Stimulated activated CD4-positive, alpha-beta T cell treated with anti-CD3 and anti-CD28 coated beads, Interleukin-12 subunit alpha, Interleukin-12 subunit beta, amount 100 ng/mL, for 24 hours (primary cell): ENCODE results near the gene PRUNE1.
A peak's percentile ranks its signal among the peaks of the same experiment; 100 is the strongest.

Experiments
- DNase-seq, 2 experiments: peaks; one replicate each; pipeline ENCODE4 v3.0.0-alpha.2; 2020; ENCODE audit warnings: low read depth in 2 of 2

Gene PRUNE1

DNA sequence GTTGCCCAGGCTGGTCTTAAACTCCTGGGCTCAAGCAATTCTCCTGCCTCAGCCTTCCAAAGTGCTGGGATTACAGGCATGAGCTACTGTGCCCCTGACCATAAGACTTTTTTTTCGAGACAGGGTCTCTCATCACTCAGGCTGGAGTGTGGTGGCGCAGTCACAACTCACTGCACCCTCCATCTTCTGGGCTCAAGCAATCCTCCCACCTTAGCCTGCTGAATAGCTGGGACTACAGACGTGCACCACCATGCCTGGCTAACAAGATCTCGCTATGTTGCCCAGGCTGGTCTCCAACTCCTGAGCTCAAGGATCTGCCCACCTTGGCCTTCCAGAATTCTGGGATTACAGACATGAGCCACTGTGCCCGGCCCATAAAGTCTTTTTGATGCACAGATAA is 41.2 kb downstream of the PRUNE1 start:
- no peak for DNase-seq

DNA sequence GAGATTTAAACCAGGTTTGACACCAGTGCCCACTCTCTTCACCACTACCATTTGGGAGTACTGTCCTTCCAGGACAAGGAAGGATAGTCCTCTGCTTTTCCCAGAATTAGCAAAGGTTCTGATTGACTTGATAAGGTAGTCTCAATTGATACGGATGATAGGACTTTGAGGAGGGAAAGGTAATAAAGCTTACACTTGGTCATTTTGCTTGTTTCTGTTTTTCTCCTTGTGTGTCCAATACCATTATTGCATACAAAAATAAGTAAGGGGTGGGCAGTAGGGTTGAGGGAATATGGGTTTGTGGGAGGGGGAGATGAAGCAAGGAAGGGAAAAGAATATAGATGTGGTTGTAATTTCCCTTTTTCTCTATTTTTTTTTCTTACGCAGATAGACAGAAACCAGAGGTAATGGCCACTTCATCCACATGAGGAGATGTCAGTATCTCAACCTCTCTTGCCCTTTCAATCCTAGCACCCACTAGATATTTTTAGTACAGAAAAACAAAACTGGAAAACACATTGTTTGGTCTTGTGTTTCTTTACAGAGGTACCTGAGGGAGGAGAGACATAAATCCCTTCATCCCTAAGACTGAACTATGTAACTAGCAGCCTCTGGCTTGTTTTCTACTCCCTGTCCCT is 41.9 kb downstream of the PRUNE1 start:
- DNase-seq = no peak

DNA sequence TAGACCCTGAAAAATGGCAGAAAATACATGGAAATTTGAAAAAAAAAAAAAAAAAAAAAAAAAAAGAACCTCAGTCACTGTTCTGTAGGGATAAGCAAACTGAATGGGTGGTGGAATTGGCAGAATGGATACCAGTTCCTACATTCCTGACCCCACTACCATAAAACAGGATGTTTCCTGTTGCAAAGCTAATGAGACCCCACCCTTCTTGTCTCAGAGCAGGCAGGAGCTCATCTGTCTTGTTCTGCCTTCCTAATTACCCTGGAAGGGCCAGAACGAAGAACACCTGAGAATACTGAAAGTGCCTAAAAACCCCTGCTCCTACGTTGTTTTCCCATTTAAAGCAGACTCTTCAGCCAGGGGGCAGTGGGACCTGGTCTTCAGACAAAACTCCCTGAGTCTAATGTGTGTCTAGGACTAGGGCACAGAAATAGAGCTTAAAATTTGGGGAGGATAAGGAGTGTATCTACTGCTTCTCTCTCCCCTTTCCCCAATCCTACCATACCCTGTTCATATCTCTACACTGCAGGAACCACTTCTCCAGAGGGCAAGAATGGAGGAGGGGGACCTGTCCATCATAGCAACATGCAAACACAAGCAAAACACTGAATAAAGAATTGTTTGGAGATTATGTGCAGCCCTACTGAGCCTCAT is 43.2 kb downstream of the PRUNE1 start:
- no peak for DNase-seq

DNA sequence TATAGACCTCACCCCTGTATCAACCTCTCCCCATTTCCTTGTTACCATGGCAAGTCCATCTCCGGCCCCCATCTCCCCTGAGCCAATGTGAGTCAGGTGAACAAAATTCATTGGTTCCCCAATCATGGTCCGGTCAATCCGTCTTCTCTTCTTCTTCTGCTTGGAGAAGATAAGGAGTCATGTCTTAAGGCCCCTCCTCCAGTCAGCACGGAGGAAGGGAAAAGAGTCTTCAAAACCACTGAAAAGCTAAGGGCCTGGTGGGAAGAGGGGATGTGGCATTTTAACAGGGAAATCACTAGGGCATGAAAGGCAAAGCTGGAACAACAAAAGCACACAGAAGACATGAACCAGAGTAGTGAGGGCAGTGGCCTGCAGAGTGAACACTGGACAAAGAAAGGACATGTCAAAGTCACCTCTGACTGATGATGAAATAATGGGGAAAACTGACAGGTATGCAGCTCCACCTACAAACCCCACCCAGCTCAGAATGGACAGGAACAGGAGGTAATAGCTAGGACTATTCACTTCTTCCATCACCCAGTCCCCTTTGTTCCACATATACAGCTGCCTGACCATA is 46.8 kb downstream of the PRUNE1 start:
- DNase-seq = no peak

DNA sequence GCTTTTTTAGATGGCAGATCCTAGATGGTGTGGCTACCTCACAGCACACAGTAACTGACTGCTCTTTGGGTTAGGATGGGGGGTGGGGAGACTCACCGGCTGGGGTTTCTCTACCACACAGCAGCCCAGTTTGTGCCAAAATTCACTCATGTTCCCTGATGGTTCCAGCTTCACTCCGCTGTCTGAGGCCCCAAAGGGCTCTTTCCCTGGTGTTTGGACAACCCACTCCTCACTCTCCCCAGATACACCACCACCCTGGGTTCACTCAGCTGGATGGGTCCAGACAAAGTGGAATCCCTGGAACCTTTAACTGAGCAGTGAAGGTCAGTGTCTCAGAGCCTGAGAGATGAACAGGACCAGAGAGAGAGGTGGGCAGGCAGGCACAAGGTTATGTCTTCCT is 47.3 kb downstream of the PRUNE1 start:
- DNase-seq = no peak

DNA sequence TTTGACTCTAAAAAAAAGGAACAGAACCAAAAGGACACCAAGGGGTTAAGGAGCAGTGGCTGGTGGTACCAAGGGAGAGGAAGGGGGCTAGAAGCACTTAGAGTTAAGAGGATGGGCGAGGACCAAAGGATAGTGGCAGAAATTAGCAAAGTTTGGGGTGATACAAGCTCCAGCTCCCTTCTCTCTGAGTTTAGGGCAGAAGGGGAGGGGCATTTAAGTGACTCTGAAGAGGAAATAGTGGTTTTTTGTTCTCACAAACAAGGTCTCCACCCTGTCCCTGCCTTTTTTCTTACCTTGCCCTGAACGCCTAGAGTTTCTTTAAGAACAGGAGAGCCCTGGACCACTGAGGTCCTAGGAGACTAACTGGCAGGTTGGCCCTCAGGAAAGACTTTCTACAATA is 47.9 kb downstream of the PRUNE1 start:
- DNase-seq = no peak

DNA sequence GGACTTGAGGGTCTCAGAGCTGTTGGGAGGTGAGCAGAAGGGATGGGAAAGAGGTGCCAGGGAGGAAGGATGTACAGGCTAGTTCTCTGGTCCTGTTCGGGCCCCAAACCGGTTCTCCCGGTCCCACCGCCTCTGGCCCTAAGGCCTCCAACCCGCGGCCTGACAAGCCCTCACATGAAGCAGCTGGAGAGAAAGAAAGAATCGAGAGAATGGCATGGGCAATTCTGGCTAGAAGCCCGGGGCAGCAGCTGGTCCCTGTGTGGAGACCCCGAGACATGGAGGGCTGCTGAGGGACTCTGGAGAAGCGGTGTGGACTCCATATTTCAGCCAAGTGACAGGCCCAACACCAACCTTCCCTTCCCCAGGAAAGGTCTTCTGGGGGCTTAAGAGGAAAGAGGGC is 50.4 kb downstream of the PRUNE1 start:
- no peak for DNase-seq

DNA sequence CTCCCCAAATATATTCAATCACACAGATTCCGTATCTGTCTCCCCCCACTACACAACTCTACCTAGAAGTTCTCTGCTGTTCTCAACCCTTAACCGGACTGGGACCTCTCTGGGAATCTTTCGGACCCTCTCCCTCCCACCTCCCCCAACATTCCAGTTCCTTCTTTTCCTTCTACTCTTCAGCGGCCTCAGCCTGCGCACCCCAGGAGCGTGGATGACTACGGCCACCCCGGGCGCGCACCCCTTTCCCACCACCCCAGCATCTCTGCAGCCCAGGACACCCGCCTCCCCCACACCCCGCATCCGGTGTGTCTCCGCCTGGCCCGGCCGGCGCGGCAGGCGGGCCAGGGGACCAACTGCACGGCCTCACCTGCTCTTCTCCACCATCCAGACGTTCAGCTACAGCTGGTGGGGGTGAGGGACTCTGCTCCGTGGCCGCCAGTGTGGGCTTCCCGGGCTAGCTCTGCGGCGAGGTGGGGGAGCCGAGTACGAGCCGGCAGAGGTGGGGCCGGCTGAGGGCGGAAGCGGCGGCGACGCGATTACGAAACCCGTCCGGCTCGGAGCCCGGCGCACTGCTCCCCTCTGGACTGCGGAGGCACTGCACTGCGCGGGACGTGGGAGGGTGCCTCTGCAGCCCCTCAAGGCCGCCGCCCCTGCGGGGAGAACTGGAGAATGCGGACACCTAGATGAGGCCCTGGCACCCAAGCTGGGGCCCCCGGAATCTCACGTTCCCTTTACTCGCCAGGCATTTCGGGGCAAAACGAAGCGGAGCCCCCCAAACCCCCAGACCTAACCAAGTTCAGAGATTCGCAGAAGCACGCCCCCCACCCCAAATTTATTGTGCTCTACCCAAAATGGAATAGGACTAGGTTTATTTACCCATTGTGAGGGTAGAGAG is 51.1 kb downstream of the PRUNE1 start, which contains the start of gene CDC42SE1:
Gene CDC42SE1 (minus strand): TSS at position 514 of the 898 bp plus-strand sequence. CDS start 3,892 bp downstream, outside the sequence.
- DNase-seq = peak; percentile 68 to 79

DNA sequence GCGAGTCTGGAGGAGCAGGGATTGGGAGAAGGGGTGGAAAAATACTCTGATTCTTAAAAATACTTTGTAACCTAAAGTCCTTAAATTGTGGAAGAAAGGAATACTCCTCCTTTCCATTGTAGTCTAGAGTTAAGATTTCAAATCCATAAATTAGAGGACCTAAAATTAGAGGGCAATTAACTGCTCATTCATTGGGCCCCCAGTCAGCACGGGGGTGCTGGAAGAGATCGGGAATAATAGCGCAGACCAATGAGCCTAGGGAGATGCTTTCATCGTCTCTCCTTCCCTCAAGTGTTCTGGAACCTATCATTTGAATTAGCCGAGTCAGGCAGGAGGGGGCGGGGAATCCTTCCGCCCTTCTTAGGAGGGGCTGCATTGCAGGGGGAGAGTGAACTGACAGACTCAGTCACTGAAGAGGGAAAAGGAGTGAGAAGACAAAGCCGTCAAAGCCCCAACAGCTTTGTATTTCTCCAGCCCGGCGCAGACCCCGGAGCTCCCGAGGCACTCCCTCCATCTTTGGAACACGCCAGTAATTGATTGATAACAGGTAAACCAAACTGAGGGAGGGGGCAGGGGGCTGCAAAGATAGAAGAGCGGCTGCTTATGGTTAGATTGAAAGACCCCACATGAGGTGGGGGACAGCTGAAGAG is 51.9 kb downstream of the PRUNE1 start, which contains the start of gene MLLT11:
Gene MLLT11 (plus strand): TSS at position 391 of the 650 bp plus-strand sequence. CDS start 6,828 bp downstream, outside the sequence.
- DNase-seq = no peak

DNA sequence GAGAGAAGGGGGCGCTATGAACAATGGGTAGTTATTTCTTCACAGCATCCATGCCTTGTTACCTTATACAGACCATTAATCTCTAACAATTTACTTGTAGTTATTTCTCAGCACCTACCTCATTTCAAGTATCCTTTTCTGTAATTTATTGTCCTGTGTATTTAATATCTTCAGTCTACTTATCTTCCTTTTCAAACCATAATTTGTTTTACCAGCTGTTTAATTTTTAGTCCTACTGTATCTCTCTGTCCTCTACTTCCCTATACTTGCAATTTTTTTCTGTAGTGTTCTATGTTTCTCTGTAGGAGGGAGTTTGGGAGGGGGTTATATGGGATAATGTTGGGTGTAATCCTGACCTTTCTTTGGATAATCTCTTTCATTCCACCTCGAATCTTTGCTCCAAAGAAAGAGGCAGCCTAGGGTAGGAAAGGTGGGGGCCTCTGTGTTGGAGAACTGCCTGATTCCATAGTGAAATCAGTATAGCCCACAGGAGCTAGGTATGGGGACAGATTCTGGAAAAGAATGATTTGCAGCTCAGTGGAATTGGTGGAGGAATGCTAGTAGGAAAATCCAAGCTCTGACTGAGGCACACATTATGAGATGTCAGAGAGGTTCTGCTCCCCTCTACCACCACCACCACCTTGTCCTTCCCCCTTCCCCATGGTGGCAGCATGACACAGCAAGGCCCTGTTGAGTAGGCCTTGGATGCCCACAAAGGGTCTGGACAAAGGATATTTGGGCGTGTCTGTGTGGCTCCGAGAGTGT is 52.6 kb downstream of the PRUNE1 start:
- DNase-seq = no peak

DNA sequence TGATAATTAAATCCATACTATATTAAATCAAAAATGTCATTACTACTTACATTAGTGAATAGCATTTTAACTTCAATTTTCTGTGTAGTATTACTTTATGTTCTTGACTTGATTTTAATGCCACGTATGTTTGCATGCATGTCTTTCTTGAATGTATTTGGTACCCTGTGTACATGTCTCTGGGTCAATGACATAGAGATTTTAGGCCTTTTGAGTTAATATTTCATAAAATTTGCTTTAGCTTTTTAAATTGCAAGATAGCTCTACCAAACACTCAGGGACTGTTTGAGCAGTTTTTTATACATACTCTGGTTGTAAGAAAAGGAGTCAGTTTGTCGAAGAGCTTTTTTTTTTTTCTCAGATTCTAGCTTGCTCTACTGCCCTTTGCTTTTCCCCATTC is 53.5 kb downstream of the PRUNE1 start:
- DNase-seq = no peak

DNA sequence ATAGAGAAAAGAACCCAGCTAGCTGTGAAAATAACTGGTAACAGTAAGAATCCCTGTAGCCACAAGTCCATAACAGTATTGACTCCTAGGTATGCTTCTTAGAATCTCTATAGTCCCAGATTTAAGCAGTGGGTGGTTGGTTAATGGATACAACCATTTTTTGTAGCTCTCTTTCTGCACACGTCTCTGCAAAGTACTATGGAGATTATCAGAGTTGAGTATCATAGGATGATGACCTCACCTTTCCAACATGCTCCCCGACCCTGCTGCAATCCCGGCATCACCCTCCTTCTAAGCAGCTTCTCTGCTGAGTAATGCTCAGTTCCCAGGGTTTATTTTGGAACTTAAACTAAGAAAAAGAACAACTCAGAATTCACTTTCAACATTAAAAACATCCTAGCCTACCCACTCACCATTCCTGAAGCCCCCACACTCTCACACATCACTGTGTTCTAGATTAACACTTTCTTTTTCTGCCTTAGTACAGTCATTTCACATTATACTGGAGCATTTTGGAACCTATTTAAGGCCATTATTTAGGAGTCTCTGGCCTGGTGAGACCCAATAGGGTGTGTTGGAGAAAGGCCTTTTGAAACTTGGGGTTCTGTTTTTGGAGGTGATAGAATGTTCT is 54.6 kb downstream of the PRUNE1 start:
- no peak for DNase-seq

DNA sequence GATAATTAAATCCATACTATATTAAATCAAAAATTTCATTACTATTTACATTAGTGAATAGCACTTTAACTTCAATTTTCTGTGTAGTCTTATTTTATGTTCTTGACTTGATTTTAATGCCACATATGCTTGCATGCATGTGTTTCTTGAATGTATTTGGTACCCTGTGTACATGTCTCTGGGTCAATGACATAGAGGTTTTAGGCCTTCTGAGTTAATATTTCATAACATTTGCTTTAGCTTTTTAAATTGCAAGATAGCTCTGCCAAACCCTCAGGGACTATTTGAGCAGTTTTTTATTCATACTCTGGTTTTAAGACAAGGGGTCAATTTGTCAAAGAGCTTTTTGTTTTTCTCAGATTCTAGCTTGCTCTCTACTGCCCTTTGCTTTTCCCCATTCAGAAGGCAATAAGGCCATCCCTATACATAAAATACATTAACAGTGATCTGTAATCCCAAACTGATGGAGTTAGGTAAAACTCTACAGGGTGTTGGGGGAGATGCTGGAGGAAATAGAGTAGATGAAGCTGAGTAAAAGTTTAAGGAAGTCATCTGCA is 56.9 kb downstream of the PRUNE1 start:
- no peak for DNase-seq

DNA sequence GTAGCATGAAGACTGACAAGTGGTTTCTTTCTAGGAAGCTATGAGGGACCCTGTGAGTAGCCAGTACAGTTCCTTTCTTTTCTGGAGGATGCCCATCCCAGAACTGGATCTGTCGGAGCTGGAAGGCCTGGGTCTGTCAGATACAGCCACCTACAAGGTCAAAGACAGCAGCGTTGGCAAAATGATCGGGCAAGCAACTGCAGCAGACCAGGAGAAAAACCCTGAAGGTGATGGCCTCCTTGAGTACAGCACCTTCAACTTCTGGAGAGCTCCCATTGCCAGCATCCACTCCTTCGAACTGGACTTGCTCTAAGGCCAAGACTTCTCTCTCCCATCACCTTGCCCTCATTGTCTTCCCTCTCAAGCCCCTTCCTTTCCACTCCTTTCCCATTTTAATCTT is 58.9 kb downstream of the PRUNE1 start:
- no peak for DNase-seq

DNA sequence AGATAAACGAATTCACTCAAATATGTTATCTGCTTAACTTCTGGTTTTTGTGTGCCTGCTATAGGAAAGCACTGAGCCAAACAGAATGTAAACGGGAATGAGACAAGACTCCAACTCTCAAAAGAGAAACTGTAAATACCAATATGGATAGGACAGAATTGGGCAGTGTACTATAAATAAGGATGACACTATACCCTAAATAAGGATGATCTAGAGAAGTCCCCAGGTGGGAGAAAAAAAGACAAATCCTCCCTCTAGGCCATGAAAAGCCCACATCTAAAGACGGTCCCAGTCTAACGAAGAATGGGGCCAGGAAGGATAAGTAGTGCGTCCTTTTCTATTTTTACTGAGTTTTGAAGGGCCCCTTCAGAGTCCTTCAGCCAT is 60.8 kb downstream of the PRUNE1 start:
- DNase-seq = no peak

DNA sequence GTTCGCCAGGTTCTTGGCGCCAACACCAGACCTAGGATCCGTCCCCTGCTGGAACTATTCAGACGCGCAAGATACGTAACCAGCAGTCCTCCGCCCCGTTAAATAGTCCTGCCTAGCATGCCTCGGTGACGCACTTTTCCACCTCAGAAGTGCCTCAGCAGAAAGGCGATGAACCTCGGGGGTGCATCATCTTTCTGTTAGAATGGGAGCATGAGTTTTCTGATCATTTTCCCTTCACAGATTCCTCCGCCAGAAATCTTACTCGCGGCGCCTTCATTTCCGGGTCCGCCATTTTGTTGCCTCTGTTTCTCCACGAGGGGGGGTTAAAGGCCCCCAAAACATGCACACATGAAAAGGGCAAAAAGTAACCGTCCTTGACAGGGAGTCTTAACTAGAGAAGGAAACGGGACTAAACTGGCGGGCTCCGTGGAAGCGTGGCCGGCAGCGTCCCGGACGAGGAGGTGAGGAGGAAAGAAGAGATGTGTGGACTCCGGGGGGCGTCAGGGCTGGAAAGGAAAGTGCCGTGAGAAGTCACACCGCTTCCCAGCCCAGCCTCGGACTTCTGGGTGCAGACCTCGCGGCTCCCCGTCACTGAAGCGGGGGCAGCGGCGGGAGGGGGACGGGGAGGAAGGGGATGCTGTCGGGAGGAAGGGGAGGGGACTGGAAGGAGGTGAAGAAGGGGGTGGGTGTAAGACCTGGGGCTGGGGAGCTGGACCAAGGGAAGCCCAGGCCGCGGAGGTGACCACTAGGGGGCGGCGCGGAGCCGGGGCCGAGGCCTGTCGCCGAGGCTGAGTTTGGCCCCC is 62.4 kb downstream of the PRUNE1 start, which contains the start of gene GABPB2:
Gene GABPB2 (plus strand): TSS at position 288 of the 803 bp plus-strand sequence. CDS start 17,429 bp downstream, outside the sequence.
- peak; percentile 75 to 90 for DNase-seq

DNA sequence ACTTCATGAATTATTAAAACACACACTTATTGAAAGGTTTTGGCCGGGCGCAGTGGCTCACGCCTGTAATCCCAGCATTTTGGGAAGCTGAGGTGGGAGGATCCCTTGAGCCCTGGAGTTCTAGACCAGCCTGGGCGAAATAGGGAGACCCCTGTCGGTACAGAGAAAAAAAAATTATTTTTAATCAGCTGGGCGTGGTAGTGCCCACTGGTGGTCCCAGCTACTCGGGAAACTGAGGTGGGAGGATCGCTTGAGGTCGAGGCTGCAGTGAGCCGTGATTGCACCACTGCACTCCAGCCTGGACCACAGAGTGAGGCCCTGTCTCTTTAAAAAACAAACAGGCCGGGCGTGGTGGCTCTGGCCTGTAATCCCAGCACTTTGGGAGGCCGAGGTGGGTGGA is 64.0 kb downstream of the PRUNE1 start:
- no peak for DNase-seq
